ENCODE results near the gene RILPL2.

The RILPL2 gene

GRCh38 chr12:123421314-123421713 is 15.2 kb downstream of the RILPL2 start:
- TF ChIP-seq CTCF (IDR thresholded peaks at IDR 0.05) = no peak

- no peak for TF ChIP-seq CTCF (IDR thresholded peaks at IDR 0.05)
These were observed 26.5 kb downstream of the RILPL2 start for GRCh38 chr12:123410041-123410412.

GRCh38 chr12:123404581-123404980 is 31.9 kb downstream of the RILPL2 start:
- no peak for TF ChIP-seq CTCF (IDR thresholded peaks at IDR 0.05)

GRCh38 chr12:123401753-123402683 is 34.5 kb downstream of the RILPL2 start:
- TF ChIP-seq CTCF (IDR thresholded peaks at IDR 0.05) = no peak

GRCh38 chr12:123399255-123399617 is 37.2 kb downstream of the RILPL2 start:
- no peak for TF ChIP-seq CTCF (IDR thresholded peaks at IDR 0.05)

- TF ChIP-seq CTCF (IDR thresholded peaks at IDR 0.05) = no peak
These were observed 37.8 kb downstream of the RILPL2 start for GRCh38 chr12:123398550-123399254.

GRCh38 chr12:123398177-123398549 is 38.3 kb downstream of the RILPL2 start:
- TF ChIP-seq CTCF (IDR thresholded peaks at IDR 0.05) = no peak
